Keratinocyte (primary cell): ENCODE results near the gene CITED1. TPM values are rescaled to one million over a fixed set of nuclear protein-coding genes. Genes with fewer than 3 reads are reported as not detected.

Experiments
- DNase-seq: peaks from one replicate; pipeline ENCODE4 v3.0.0-alpha.2; 2011; ENCODE audit warnings: low read depth, missing footprints, low spot score
- FAIRE-seq: peaks from 2 replicates; lab custom pipeline; 2011; peaks lifted over from hg19 to GRCh38; lab: Jason Lieb, UNC
- H2AFZ ChIP-seq: 2 replicates; pipeline ENCODE4 v1.6.0; 2012; ENCODE audit warnings: low read length, control low read depth, inconsistent platforms; ENCODE audit not compliant: control insufficient read depth
- H3K27ac ChIP-seq: 2 replicates; pipeline ENCODE4 v1.5.1; 2011; ENCODE audit warnings: low read length; ENCODE audit not compliant: control insufficient read depth, insufficient read depth
- H3K27me3 ChIP-seq: 3 replicates; pipeline ENCODE4 v1.6.0; 2011; ENCODE audit warnings: low read length; ENCODE audit not compliant: control insufficient read depth, insufficient read depth; ENCODE audit errors: extremely low read depth
- H3K36me3 ChIP-seq, 2 experiments: 2 replicates in 1 of 2; 3 replicates in 1 of 2; pipeline ENCODE4 v1.5.1; 2011; ENCODE audit warnings: low read length in 2 of 2, mild to moderate bottlenecking in 1 of 2; ENCODE audit not compliant: control insufficient read depth in 2 of 2, insufficient read depth in 2 of 2; ENCODE audit errors: extremely low read depth in 1 of 2
- H3K4me1 ChIP-seq: 3 replicates; pipeline ENCODE4 v1.5.1; 2011; ENCODE audit warnings: low read length; ENCODE audit not compliant: control insufficient read depth, insufficient read depth; ENCODE audit errors: extremely low read depth
- H3K4me2 ChIP-seq: 3 replicates; pipeline ENCODE4 v1.6.0; 2011; ENCODE audit warnings: low read depth, low read length; ENCODE audit not compliant: control insufficient read depth, insufficient read depth; ENCODE audit errors: extremely low read depth
- H3K4me3 ChIP-seq, 3 experiments: fragments of 200-600 bp in 1 of 3; sonication (generic) in 1 of 3; 2 replicates in 2 of 3; 3 replicates in 1 of 3; pipeline ENCODE4 v1.5.1; 2011 to 2016; ENCODE audit warnings: low read length in 3 of 3, mild to moderate bottlenecking in 3 of 3, control low read depth in 2 of 3, inconsistent platforms in 1 of 3, low read depth in 1 of 3, mixed read lengths in 1 of 3, mixed run types in 1 of 3, moderate library complexity in 1 of 3; ENCODE audit not compliant: control insufficient read depth in 2 of 3, insufficient read depth in 2 of 3; ENCODE audit errors: extremely low read depth in 1 of 3
- H3K79me2 ChIP-seq: 2 replicates; pipeline ENCODE4 v1.6.0; 2012; ENCODE audit warnings: low read length; ENCODE audit not compliant: control insufficient read depth, insufficient read depth
- H3K9ac ChIP-seq: 3 replicates; pipeline ENCODE4 v1.6.0; 2011; ENCODE audit warnings: low read length; ENCODE audit not compliant: control insufficient read depth, insufficient read depth; ENCODE audit errors: extremely low read depth
- H3K9me1 ChIP-seq: 3 replicates; pipeline ENCODE4 v1.6.0; 2011; ENCODE audit warnings: low read length; ENCODE audit not compliant: control insufficient read depth, insufficient read depth; ENCODE audit errors: extremely low read depth
- H3K9me3 ChIP-seq: 2 replicates; pipeline ENCODE4 v1.5.1; 2012; ENCODE audit warnings: low read depth, low read length; ENCODE audit not compliant: control insufficient read depth
- H4K20me1 ChIP-seq: 3 replicates; pipeline ENCODE4 v1.6.0; 2011; ENCODE audit warnings: low read length; ENCODE audit not compliant: control insufficient read depth, insufficient read depth; ENCODE audit errors: extremely low read depth
- CTCF ChIP-seq, 3 experiments: IDR thresholded peaks in 1 of 3; conservative IDR thresholded peaks in 1 of 3; optimal IDR thresholded peaks in 1 of 3; 2 replicates in 2 of 3; 3 replicates in 1 of 3; pipeline versions ENCODE3 to v1.5.1; 2011; ENCODE audit warnings: low read length in 3 of 3, mild to moderate bottlenecking in 3 of 3, moderate library complexity in 2 of 3, control low read depth in 1 of 3, inconsistent platforms in 1 of 3; ENCODE audit not compliant: insufficient read depth in 2 of 3; ENCODE audit errors: extremely low read depth in 1 of 3
- EZH2 ChIP-seq: IDR thresholded peaks from one replicate; pipeline ENCODE4 v1.6.1; 2012; ENCODE audit warnings: inconsistent platforms, mild to moderate bottlenecking, low read length, moderate library complexity
- dilution Hi-C: fragments of 300-500 bp; cut with MboI; formaldehyde crosslinking; loops from one replicate; pipeline ENCODE4 v1.7.0; 2020; ENCODE audit warnings: low sequenced_read_pairs; ENCODE audit not compliant: extremely low pct_ligation_motif_present
- polyA plus RNA-seq, 5 experiments: library from polyadenylated mRNA; depleted of rRNA in 3 of 5; stranded (reverse) in 3 of 5; stranded (forward) in 1 of 5; unstranded in 1 of 5; fragments of >200 nt; gene quantifications; 1 replicate in 1 of 5; 2 replicates in 3 of 5; 3 replicates in 1 of 5; pipeline versions ENCODE4 v1.2.1 to v1.2.3, GENCODE V29; 2011 to 2012; ENCODE audit warnings: missing spikeins in 2 of 5, low read depth in 1 of 5, low replicate concordance in 1 of 5

Gene CITED1
- polyA plus RNA-seq, 1 donor (not counting 4 experiments of a cell fraction or from before 2014, with no cell fraction given) = 0.30 TPM

GRCh38 chrX:72265263-72265662 is 40.5 kb downstream of the CITED1 start:
- Histone ChIP-seq H2AFZ (no peak overlapping the region), H3K4me1 (peaks cover 7% of the 10 kb centered on the region), H3K9me1 (peaks cover under 1% of the 10 kb centered on the region), H3K27me3 (peaks cover 2% of the 10 kb centered on the region), H3K36me3 (peaks cover 17 to 20% of the 10 kb centered on the region in 2 experiments), H4K20me1 (peaks cover 9% of the 10 kb centered on the region), H3K9ac (no peak overlapping the region), H3K79me2 (no peaks in the 10 kb centered on the region), H3K4me3 (no peak overlapping the region), H3K27ac (no peak overlapping the region), H3K9me3 (no peaks in the 10 kb centered on the region), H3K4me2 (no peak overlapping the region)
- DNase-seq (no peak), FAIRE-seq (no peak)
- TF ChIP-seq EZH2 = no peak
- TF ChIP-seq CTCF (optimal IDR thresholded peaks at IDR 0.05 in 1 of 3, IDR thresholded peaks at IDR 0.05 in 1 of 3, conservative IDR thresholded peaks at IDR 0.05 in 1 of 3; ENCODE audit: extremely low read depth in 1 of 3, insufficient read depth in 2 of 3, low read length in 3 of 3) = no peak
- dilution Hi-C loops = no loop called here

- FAIRE-seq (no peak), DNase-seq (no peak)
- no peak for TF ChIP-seq CTCF (optimal IDR thresholded peaks at IDR 0.05 in 1 of 3, IDR thresholded peaks at IDR 0.05 in 1 of 3, conservative IDR thresholded peaks at IDR 0.05 in 1 of 3; ENCODE audit: extremely low read depth in 1 of 3, insufficient read depth in 2 of 3, low read length in 3 of 3)
- no peak for TF ChIP-seq EZH2
- peaks cover 16% of the 10 kb centered on the region for H3K27me3 ChIP-seq
- no peaks in the 10 kb centered on the region for H3K9me1 ChIP-seq
- H3K4me1 ChIP-seq = no peaks in the 10 kb centered on the region
- H3K36me3 ChIP-seq = no peaks in the 10 kb centered on the region
- H2AFZ ChIP-seq = no peak overlapping the region
- no peaks in the 10 kb centered on the region for H3K9me3 ChIP-seq
- H3K4me2 ChIP-seq = no peak overlapping the region
- H3K79me2 ChIP-seq = no peaks in the 10 kb centered on the region
- H4K20me1 ChIP-seq = no peaks in the 10 kb centered on the region
- no peak overlapping the region for H3K4me3 ChIP-seq
- no peak overlapping the region for H3K9ac ChIP-seq
- H3K27ac ChIP-seq = no peak overlapping the region
- dilution Hi-C loops = no loop called here
These were observed 43.6 kb downstream of the CITED1 start for GRCh38 chrX:72262077-72262476.
